ENCODE results near the gene ANKMY1. TPM values are rescaled to one million over a fixed set of nuclear protein-coding genes. Genes with fewer than 3 reads are reported as not detected.

The ANKMY1 gene
- total RNA-seq, 2 experiments from 2014 or later = 25.7 to 26.2 TPM

DNA sequence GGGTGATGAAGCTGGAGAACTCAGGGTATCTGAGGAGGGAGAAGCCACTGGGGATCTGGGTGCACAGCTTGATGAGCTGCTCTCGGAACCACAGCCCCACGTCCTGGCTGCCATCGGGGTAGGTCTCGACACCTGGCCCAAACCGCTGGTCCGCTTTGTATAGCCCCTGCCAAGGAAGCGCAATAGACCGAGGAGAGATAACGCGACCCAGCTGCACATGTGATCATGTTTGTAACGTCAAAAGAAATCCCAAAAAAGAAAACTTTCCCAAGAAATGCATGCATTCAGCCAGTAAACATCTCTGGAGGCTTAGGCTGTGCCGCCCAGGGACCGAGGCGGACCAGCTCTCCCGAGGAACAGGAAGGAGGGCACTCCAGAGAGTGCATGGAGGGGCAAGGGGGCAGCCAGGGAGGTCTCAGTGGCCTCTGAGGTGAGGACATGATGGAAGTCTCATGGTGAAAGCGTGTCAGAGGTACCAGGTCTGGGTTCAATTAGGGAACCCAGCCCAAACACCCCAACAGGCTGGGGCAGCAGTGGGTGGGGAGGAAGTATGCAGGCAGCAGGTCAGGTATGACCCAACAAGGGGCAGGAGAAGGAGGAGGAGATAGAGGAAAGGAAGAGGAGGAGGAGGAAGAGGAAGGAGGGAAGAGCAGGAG lies 28.3 kb downstream of the ANKMY1 start:
- no peak overlapping the region for H3K27ac Mint-ChIP-seq

DNA sequence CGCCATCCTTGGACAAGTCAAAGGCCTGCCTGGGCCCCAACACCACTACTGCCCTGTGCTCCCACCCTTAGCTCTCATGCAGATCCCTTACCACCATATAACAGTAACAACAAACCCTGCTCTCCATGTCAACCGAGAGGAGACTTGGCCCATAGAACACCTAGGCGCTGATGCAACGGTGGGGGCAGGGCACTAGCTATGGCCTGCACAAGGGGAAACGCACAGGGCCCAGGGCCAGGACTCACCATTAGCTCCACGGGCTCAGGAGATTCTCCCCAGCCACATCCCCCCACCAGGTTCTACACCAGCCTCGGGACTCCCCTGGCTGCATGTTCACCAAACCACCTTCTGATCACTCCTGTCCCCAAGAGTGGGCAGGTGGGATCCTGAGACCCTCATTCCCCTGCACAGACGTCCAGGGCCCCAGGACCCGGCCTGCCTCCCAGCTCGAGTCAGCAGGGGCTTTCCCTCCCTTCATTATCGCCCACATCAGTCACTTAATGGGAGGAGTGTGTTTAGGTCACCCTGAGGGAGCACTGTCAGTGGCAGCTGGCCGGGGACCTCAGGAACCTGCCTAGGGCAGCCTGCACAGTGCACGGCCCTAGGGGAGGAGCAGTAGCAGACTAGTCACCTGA lies 29.3 kb downstream of the ANKMY1 start:
- H3K4me3 ChIP-seq (ENCODE audit: low read length) = no peak overlapping the region
- H3K27me3 ChIP-seq (ENCODE audit: control insufficient read depth in 1 of 2, insufficient read depth in 2 of 2, low read length in 2 of 2) = no peaks in the 10 kb centered on the region
- Mint-ChIP-seq H3K4me3 (no peak overlapping the region), H3K27me3 (no peaks in the 10 kb centered on the region), H3K36me3 (ENCODE audit: low read depth) (peaks cover 86% of the 10 kb centered on the region), H3K9me3 (peaks cover 22% of the 10 kb centered on the region), H3K4me1 (ENCODE audit: low read depth) (no peaks in the 10 kb centered on the region), H3K27ac (no peak overlapping the region)
- peaks cover 26 to 35% of the 10 kb centered on the region in 2 experiments for H3K9me3 ChIP-seq (ENCODE audit: control insufficient read depth in 1 of 2, insufficient read depth in 1 of 2, low read length in 2 of 2)
- POLR2A ChIA-PET = no interaction called here
- H3K36me3 ChIP-seq (ENCODE audit: insufficient read depth, low read length) = peaks cover 41% of the 10 kb centered on the region
- CTCF ChIA-PET = no interaction called here
- H3K27ac ChIP-seq (ENCODE audit: low read depth in 1 of 2, low read length in 2 of 2) = no peak overlapping the region
- DNase-seq (no peak), ATAC-seq (ENCODE audit: poor library complexity) (no peak)
- no peaks in the 10 kb centered on the region for H3K4me1 ChIP-seq (ENCODE audit: insufficient read depth, low read length)
- TF ChIP-seq, protein P1, sequence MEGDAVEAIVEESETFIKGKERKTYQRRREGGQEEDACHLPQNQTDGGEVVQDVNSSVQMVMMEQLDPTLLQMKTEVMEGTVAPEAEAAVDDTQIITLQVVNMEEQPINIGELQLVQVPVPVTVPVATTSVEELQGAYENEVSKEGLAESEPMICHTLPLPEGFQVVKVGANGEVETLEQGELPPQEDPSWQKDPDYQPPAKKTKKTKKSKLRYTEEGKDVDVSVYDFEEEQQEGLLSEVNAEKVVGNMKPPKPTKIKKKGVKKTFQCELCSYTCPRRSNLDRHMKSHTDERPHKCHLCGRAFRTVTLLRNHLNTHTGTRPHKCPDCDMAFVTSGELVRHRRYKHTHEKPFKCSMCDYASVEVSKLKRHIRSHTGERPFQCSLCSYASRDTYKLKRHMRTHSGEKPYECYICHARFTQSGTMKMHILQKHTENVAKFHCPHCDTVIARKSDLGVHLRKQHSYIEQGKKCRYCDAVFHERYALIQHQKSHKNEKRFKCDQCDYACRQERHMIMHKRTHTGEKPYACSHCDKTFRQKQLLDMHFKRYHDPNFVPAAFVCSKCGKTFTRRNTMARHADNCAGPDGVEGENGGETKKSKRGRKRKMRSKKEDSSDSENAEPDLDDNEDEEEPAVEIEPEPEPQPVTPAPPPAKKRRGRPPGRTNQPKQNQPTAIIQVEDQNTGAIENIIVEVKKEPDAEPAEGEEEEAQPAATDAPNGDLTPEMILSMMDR (IDR thresholded peaks at IDR 0.05) = no peak
- intact Hi-C loops (cut with DNase I, micrococcal nuclease) = no loop called here

More for the DNA sequence above, 28.3 kb downstream of the ANKMY1 start:
- Mint-ChIP-seq H3K36me3 (ENCODE audit: low read depth) (peaks cover 88% of the 10 kb centered on the region), H3K4me3 (no peak overlapping the region), H3K9me3 (peaks cover 25% of the 10 kb centered on the region), H3K4me1 (ENCODE audit: low read depth) (no peaks in the 10 kb centered on the region), H3K27me3 (no peaks in the 10 kb centered on the region)
- Histone ChIP-seq H3K9me3 (ENCODE audit: control insufficient read depth in 1 of 2, insufficient read depth in 1 of 2, low read length in 2 of 2) (peaks cover 25 to 26% of the 10 kb centered on the region in 2 experiments), H3K36me3 (ENCODE audit: insufficient read depth, low read length) (peaks cover 37% of the 10 kb centered on the region), H3K27me3 (ENCODE audit: control insufficient read depth in 1 of 2, insufficient read depth in 2 of 2, low read length in 2 of 2) (no peaks in the 10 kb centered on the region), H3K4me3 (ENCODE audit: low read length) (no peak overlapping the region), H3K27ac (ENCODE audit: low read depth in 1 of 2, low read length in 2 of 2) (no peak overlapping the region), H3K4me1 (ENCODE audit: insufficient read depth, low read length) (no peaks in the 10 kb centered on the region)
- ATAC-seq (ENCODE audit: poor library complexity) = no peak
- intact Hi-C loops (cut with DNase I, micrococcal nuclease) = no loop called here
- POLR2A ChIA-PET = no interaction called here
- DNase-seq = no peak
- TF ChIP-seq, protein P1 (IDR thresholded peaks at IDR 0.05) = no peak
- CTCF ChIA-PET = no interaction called here

DNA sequence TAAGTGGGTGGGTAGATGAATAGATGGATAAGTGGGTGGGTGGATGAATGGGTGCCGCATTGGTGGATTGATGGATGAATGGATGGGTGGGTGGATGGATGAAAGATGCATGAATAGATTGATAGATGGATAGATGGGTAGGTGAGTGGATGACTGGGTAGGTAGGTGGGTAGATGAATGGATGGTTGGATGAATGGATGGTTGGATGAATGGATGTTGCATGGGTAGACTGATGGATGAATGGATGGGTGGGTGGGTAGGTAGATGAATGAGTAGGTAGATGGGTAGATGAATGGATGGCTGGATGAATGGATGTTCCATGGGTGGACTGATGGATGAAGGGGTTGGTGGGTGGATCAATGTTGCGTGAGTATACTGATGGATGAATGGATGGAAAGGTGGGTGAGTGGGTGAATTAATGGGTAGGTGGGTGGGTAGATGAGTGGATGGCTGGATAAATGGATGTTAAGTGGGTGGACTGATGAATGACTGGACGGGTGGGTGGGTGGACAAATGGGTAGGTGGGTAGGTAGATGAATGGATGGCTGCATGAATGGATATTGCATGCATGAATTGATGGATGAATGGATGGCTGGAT lies 30.5 kb downstream of the ANKMY1 start:
- CTCF ChIA-PET = no interaction called here

More for the DNA sequence above, 30.5 kb downstream of the ANKMY1 start:
- TF ChIP-seq, protein P1 (IDR thresholded peaks at IDR 0.05) = no peak
- intact Hi-C loops (cut with DNase I, micrococcal nuclease) = no loop called here
- no peak overlapping the region for H3K4me3 Mint-ChIP-seq
- H3K36me3 Mint-ChIP-seq (ENCODE audit: low read depth) = peaks cover 86% of the 10 kb centered on the region
- H3K4me1 Mint-ChIP-seq (ENCODE audit: low read depth) = no peaks in the 10 kb centered on the region
- ATAC-seq (ENCODE audit: poor library complexity) (no peak), DNase-seq (no peak)
- Histone ChIP-seq H3K27ac (ENCODE audit: low read depth in 1 of 2, low read length in 2 of 2) (no peak overlapping the region), H3K27me3 (ENCODE audit: control insufficient read depth in 1 of 2, insufficient read depth in 2 of 2, low read length in 2 of 2) (no peaks in the 10 kb centered on the region), H3K4me1 (ENCODE audit: insufficient read depth, low read length) (no peaks in the 10 kb centered on the region), H3K4me3 (ENCODE audit: low read length) (no peak overlapping the region), H3K36me3 (ENCODE audit: insufficient read depth, low read length) (peaks cover 53% of the 10 kb centered on the region), H3K9me3 (ENCODE audit: control insufficient read depth in 1 of 2, insufficient read depth in 1 of 2, low read length in 2 of 2) (peaks cover 17 to 32% of the 10 kb centered on the region in 2 experiments)
- no peak overlapping the region for H3K27ac Mint-ChIP-seq
- POLR2A ChIA-PET = no interaction called here
- H3K9me3 Mint-ChIP-seq = peaks cover 18% of the 10 kb centered on the region
- H3K27me3 Mint-ChIP-seq = no peaks in the 10 kb centered on the region
